AG10803 (cell line): Measurements from ENCODE around the gene TRPV4.

Experiments used
- DNase-seq: peaks from one replicate; pipeline ENCODE4 v3.0.0; 2010; ENCODE audit warnings: low read depth
- H3K4me3 ChIP-seq: 2 replicates; pipeline ENCODE4 v1.5.1; 2011; ENCODE audit warnings: mild to moderate bottlenecking, low read length, control low read depth
- TF ChIP-seq, protein P1 (sequence below): conservative IDR thresholded peaks from 2 replicates; pipeline ENCODE4 v1.5.1; 2011; ENCODE audit warnings: mild to moderate bottlenecking, low read length, control low read depth, inconsistent platforms

Gene TRPV4

DNA sequence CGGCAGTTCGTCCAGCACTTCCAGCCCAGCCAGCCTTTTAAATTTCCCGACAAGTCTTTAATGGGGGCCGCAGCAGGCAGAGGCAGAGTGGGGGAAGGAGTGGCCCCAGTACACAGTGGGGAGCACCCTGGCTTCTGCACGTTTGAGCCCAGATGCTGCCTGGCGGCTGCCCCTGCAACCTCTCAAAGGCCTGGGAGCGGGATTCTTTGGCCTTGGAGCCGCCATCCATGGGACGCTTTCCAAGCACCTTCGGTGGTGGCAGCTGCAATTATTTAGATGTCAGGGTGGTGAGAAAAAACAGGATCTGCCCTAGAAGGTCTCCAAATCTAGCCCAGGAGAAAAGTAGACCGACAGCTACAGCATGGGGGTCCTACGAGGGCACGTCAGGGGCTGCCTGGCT is 73.6 kb downstream of the TRPV4 start:
- TF ChIP-seq, protein P1, sequence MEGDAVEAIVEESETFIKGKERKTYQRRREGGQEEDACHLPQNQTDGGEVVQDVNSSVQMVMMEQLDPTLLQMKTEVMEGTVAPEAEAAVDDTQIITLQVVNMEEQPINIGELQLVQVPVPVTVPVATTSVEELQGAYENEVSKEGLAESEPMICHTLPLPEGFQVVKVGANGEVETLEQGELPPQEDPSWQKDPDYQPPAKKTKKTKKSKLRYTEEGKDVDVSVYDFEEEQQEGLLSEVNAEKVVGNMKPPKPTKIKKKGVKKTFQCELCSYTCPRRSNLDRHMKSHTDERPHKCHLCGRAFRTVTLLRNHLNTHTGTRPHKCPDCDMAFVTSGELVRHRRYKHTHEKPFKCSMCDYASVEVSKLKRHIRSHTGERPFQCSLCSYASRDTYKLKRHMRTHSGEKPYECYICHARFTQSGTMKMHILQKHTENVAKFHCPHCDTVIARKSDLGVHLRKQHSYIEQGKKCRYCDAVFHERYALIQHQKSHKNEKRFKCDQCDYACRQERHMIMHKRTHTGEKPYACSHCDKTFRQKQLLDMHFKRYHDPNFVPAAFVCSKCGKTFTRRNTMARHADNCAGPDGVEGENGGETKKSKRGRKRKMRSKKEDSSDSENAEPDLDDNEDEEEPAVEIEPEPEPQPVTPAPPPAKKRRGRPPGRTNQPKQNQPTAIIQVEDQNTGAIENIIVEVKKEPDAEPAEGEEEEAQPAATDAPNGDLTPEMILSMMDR = no peak
- no peak overlapping the region for H3K4me3 ChIP-seq
- no peak for DNase-seq

GRCh38 chr12:109758426-109759420 is 74.5 kb downstream of the TRPV4 start:
- TF ChIP-seq, protein P1 = no peak
- H3K4me3 ChIP-seq = no peak overlapping the region
- no peak for DNase-seq

DNA sequence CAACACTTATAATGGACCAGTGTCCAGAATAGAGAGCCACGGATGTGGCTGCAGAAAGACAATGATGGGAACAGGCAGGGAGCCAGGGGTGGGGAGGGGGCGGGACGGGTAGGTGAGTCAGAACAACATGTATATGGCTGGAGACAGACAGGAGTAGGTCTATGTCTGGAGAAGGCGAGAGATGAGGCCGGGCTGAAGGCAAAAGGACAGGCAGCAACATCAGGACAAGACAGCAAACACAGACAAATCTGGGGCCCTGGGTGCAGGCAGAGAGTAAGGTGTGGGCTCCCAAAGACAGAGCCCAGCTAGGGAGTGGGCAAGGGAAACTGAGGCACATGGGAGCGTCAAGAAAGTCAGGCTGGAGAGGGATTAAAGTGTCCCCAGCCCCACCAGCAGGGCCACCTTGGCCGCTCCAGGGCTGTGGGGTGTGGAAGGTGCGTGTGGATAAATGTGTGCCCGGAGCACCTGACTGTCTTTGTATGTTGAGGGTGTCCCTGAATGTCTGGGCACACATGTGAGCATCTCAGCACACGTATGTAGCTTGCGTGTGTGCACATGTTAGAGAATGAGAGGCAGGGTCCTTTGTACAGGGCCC is 75.4 kb downstream of the TRPV4 start:
- no peak overlapping the region for H3K4me3 ChIP-seq
- no peak for DNase-seq
- TF ChIP-seq, protein P1 = no peak

DNA sequence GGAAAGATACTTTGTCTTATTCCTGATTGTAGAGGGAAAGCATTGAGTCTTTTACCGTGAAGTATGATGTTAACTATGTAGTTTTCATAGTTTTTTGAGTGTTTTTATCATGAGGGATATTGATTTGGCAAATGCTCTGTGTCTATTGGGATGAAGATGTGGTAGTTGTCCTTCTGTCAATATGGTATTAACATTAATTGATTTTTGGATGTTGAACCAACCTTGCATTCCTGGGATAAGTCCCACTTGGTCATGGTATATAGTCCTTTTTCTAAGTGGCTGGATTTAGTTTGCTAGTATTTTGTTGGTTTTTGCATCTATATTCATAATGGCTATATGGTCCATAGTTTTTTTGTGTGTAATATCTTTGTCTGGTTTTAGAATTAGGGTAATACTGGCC is 76.7 kb downstream of the TRPV4 start:
- no peak overlapping the region for H3K4me3 ChIP-seq
- TF ChIP-seq, protein P1 = no peak
- no peak for DNase-seq

- no peak overlapping the region for H3K4me3 ChIP-seq
- TF ChIP-seq, protein P1 = no peak
- DNase-seq = no peak
Observed at GRCh38 chr12:109753959-109754358, 79.2 kb downstream of the TRPV4 start.

- TF ChIP-seq, protein P1 = no peak
- no peak for DNase-seq
- H3K4me3 ChIP-seq = no peak overlapping the region
Observed at GRCh38 chr12:109753054-109753401, 80.2 kb downstream of the TRPV4 start.
